SH-SY5Y (cell line): ENCODE data around the gene FCN2.

Experiments
- GATA2 ChIP-seq: IDR thresholded peaks from 2 replicates; pipeline ENCODE4 v1.6.1; 2011; ENCODE audit warnings: mild to moderate bottlenecking, low read depth, low read length
- GATA3 ChIP-seq: IDR thresholded peaks from 2 replicates; pipeline ENCODE4 v1.6.1; 2011; ENCODE audit warnings: low read depth, mild to moderate bottlenecking, low read length, moderate library complexity

FCN2 gene

DNA sequence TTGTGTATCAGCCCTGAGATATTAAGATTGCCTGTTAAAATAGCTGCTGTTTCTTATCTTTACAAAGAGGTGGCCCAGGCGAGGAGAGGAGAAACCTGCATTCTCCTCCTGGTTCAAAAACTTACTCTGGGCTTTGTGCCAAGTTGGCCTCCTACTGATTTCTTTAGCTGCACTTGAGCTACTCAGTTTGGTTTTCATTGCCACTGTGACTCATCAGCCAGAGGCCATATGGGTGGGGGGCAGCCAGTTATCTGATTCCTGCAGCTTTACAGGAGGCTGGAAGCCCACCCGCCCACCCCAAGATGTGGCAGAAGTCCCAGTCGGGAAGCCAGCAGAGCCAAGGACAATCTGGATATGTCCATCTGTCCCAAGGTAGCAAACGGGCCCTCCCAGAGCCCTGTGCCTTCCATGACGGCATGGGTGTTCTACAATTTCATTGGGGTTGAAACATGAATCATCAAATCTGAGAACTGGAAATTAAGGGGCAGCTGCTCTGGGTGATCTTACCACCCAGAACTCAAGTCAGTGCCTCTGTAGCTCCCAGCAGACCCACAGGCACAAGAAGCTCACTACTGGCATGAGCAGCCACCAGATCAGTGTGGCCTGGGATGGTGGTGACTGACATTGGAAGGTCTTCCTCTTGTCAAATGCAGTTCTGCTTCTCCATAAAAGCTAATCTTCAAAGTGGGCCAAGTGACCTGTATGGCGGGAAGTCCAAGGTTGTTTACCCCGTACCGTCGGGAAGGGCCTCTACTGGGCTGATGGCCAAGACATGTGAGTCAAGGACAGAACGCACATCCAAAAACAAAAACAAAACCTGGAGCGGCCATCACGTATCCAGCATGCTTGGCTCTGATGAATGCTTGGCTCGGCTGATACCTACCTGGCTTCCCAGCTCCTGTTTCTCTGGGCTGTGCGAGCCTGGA lies 15.6 kb downstream of the FCN2 start:
- TF ChIP-seq GATA2 (no peak), GATA3 (no peak)

DNA sequence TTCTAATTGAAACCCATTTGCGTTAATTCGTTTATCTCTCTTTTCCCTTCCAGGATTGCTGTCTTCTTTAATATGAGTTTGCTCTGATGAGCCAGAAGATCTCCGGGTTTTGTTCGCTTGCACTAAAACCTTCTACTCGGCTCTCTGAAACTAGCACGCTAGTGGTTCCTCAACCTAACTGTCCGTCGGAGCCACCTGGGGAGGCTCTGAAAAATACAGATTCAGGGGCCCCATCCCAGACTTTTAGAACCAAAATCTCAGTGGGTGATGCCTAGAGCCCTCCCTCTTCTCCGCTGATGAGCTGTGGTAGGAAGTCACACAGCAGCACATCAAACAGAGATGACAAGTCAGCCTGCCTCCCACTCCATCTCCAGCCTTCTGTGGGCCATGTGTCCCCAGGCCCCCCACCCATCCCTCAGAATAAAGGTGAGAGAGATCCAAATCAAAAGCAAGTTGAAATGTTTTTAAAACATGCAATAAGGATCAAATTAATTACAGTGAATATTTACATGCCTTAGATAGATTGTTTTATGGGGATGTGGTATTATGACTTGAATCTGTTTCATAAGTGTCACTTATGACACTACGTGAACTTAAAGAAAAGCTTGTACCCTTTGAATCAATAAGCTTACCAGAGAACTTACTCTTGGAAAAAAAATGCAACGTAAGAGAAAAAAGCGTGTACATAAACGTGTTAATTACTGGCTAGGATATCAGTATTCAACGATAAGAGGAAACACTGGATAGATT lies 16.4 kb downstream of the FCN2 start:
- no peak for TF ChIP-seq GATA2
- no peak for TF ChIP-seq GATA3

DNA sequence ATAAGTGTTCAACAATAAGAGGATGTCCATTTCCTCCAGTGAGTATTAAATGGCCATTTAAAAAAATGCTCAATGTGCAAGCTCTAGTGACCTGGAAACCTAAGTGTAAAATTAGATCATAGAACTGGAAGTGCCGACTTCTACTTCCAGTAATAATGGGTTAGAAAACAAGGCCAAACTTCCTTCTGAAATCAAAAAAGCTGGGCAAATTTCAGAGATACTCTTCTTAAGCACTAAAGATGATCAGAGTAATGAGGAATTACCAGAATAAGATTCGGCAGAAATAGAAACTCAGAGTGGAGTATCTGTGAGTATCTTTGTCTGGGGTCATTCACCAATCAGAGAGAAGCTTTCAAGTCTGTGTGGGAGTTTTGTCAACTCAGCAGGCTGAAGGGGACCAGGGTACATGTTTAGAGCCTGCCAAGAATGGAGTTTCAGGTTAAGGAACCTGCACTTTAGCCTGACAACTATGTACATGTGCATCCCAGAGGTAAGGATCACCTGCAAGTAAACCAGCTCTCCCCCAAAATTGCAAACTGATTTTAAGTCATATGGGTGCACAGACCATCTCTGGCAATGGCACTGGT lies 17.1 kb downstream of the FCN2 start:
- no peak for TF ChIP-seq GATA2

DNA sequence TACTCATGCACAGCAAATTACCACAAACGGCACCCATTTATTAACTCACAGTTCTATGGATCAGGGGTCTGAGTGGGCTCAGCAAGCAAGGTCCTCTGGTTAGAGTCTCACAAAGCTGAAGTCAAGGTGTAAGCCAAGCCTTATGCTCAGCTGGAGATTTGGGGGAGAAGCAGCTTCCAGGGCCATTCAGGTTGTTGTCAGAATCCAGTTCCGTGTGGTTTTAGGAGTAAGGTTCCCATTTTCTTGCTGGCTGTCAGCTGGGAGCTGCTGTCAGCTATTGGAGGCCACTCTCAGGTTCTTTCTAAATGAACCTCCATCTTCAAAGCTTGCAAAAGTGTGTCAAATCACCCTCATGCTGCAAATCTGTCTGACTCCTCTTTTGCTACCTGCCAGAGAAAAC lies 17.7 kb downstream of the FCN2 start:
- TF ChIP-seq GATA2: no peak
- no peak for TF ChIP-seq GATA3

DNA sequence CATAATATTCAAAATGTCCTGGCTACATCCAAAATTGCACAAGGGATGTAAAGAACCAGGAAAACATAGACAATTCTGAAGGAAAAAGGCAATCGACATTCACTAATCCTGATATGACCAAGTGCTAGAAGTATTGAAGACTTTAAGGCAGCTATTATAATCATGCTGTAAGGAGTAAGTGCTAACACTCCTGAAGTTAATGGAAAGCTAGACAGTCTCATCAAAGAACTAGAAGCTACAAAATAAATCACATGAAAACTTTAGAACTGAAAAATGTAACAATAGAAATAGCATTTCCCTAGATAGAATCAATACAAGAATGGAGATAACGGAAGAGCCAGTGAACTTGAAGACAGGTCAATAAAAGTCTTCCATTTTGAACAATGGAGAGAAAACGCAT lies 18.6 kb downstream of the FCN2 start:
- TF ChIP-seq GATA3: no peak
- no peak for TF ChIP-seq GATA2

DNA sequence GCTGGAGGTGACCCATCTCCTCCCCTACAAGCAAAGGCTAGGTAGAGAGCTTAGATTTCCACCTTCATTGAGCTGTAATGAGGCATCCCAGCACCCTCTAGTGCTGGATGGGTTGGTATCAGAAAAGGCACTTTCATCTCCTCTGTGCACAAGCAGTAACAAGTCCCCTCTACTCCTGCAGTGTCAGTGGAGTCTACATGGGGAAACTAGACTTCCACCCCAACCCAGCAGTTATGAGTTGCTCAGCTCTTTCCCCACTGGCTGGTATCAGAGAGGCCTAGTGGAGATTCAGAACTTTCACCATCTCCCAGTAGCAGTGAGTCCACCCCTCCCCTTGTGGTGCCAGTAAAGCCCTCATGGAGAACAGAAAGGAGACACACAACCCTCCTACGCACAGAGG lies 19.2 kb downstream of the FCN2 start:
- TF ChIP-seq GATA3 (no peak), GATA2 (no peak)

DNA sequence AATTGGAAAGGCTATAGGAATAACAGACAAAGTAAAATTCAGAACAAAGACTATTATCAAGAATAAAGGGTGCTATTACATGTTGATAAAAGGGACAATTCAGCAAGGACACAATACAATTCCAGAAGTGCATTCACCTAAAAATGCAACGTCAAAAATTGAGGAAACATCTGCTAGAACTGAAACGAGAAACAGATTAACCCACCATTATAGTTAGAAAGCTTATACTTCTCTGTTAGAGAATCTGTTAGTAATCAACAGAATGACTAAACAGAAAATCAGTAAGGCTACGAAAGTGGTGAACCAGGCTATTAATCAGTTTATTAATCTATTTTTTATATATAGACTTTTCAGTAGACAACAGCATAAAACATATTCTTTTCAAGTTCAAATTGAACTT lies 22.3 kb downstream of the FCN2 start:
- no peak for TF ChIP-seq GATA3
- no peak for TF ChIP-seq GATA2

DNA sequence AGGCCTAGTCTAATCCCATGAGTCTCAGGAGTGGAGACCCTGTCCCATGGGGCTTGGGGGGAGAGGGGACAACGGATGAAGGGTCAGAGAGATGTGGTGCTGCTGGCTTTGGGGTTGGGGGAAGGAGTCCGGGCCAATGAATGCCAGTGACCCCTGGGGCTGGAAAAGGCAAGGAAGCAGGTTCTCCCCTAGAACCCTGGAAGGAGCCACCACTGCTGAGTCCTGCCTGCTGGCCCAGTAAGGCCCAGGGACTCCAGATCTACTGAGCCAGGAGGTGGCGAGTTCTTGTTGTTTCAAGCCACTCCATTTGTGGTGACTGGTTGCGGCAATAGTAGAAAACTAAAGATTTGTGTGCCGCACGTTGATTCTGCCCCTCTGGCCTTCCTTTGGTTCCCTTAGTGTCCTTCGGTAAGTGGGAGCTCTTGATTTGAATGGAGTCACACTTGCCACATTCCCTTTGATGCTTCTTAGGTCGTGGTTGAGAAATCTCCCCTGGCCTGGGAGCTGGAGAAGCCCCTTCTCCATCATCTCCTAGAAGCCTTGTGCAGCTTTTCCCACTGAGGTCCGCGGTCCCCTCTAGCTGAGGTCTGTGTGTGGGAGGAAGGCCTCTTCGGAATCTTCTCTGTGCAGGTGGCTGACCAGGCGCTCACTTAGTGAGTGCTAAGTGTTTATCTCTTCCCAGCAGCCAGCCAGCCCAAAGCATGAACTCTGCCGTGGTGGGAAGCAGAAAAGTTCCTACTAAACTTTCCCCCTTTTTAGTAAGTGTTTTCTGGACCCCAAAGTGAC lies 28.1 kb downstream of the FCN2 start:
- no peak for TF ChIP-seq GATA3
- TF ChIP-seq GATA2: no peak

DNA sequence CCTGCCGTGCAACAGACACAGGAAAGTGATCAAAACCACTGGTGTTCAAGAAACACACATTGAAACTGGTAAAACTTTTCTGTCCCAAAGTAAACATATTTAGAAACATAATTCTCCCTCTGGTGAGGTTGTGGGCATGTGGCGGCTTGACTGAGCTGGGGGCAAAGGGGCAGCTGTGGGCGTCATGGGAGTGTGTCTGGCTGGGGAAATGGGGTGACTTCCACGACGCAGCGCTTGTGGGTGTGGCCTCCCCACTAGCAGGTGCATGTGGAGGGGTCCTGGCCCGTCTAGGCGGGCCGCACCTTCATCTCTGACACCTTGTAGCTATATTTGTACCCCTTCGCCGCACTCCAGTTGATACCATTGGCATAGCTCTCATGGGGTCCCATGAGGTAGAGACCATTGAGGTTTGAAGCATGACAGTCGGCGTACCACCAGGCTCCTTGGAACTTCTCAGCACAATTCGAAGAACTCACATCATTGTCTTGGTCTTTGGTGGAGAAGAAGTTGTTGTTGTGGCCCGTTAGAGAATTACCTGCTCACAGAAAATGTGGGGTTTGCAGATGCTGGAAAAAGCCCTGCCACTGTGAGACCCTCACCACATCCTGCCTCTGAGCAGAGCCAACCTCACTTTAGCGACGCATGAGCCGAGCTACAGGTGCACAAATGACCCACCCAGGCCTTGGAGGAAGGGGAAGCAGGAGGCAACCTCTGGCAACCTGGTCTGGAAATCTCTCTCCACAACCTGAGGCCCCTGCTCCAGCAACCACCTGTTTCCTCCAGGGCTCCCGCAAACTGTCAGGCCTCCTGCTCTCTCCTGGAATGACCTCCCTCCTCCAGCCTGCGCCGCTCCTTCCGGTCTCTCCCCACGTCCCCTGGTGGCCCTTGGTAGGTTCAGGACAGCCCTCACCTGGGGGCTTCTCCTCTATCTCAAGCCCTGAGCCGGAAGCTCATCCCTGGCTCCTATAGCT lies 29.2 kb downstream of the FCN2 start:
- TF ChIP-seq GATA3 (no peak), GATA2 (no peak)

DNA sequence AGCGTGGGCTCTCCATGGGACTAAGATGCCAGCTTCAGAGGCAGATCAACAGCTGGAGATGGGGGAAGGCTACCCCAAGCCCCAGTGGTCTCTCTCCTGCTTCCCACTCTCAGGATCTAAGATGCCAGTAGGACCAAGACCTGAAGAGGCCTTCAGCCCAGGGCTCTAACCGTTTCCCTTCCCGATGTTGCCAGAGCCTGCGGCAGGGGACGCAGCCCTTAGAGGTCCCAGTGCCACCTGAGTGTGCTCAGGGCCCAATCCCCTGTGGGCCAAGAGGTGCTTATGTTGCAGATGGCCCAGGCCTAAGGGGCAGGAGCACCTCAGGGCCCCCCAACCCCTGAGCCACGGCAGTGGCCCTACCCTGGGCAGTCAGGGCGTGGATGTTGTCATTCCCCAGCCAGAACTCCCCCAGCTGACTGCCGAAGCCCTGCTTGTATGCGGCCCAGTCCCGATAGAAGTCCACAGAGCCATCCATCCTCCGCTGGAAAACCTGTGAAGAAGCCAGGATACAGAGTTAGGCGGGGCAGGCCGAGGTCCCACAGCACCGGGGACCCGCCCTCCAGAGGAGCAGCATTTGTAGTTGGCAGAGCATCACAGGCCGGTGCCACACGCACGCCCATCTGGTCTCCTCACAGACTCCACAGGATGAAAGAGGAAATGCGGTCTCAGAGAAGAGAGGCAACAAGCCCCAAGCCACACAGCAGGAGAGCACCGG lies 31.7 kb downstream of the FCN2 start:
- no peak for TF ChIP-seq GATA2
- TF ChIP-seq GATA3: no peak

DNA sequence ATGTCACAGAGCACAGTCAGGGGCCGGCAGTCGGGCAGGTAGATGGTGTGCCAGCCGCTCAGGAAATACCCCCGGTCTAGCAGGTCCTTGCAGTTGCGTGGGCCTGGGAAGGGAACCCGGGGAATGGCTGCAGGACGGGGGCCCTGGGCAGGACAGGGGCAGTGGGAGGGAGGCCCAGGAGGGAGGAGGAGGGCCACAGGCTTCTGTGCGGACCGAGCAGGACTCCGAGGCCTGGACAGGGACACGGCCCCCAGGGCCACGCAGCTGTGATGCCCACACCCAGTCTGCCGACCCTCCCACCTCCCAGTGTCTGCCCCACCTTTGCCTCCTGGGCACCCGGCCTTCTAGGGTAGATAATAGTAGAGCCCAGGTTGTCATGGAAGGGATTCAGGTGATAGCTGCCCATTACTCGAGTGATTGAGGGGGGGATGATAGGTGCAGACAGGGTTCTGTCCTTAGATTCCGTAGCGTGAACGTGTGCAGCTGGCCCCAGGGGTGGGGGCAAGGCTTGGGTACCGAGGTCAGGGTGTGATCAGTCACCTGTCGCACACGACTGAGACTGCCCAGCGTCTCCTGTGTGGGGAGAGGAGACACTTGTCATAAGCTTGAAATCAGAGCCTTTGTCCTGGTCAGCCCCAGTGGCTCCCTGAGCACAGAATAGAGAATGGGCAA lies 32.6 kb downstream of the FCN2 start:
- no peak for TF ChIP-seq GATA2
- TF ChIP-seq GATA3: no peak
